Lower leg skin (tissue), 4 donors: Measurements from ENCODE around the gene NMNAT3. TPM values are rescaled to one million over a fixed set of nuclear protein-coding genes. Genes with fewer than 3 reads are reported as not detected.

Experiments used
- DNase-seq, 2 donors: peaks; one replicate each; pipeline ENCODE4 v3.0.0-alpha.2; 2019; ENCODE audit warnings: low spot score in 2 of 2
- H3K4me3 ChIP-seq: fragments of 200-600 bp; sonication (generic); 2 replicates; pipeline ENCODE4 v1.5.1; 2017; ENCODE audit warnings: mild to moderate bottlenecking, low read depth; ENCODE audit not compliant: poor library complexity, severe bottlenecking
- POLR2A ChIP-seq, 2 donors: fragments of 450-650 bp; IDR thresholded peaks; one replicate each; pipeline ENCODE4 v1.6.1; 2016 to 2017; ENCODE audit warnings: antibody characterized with exemption in 2 of 2, mild to moderate bottlenecking in 1 of 2, moderate library complexity in 1 of 2
- WGBS, 2 donors: methylation state at CpG; one replicate each; pipeline ENCODE4 v1.1.5; 2018; 5-methylcytosine and 5-hydroxymethylcytosine counted together
- intact Hi-C: fragments of 100-400 bp; cut with DNase I; formaldehyde crosslinking; loops from one replicate; pipeline ENCODE4 v1.15.0; 2023; ENCODE audit warnings: low total_unique reads
- total RNA-seq, 4 donors: library from RNA; depleted of rRNA; stranded (reverse); fragments of >200 nt; gene quantifications; one replicate each; pipeline ENCODE4 v1.1.0, GENCODE V29; 2016
- TF ChIP-seq, protein P1 (sequence below), 3 donors: fragments of 450-650 bp; IDR thresholded peaks; one replicate each; pipeline ENCODE4 v1.5.1; 2016; ENCODE audit warnings: antibody characterized with exemption in 3 of 3, mild to moderate bottlenecking in 3 of 3, moderate library complexity in 2 of 3

The NMNAT3 gene
- total RNA-seq = 10 to 100 TPM; 33.6 to 41.9 (median 37.5) TPM

DNA sequence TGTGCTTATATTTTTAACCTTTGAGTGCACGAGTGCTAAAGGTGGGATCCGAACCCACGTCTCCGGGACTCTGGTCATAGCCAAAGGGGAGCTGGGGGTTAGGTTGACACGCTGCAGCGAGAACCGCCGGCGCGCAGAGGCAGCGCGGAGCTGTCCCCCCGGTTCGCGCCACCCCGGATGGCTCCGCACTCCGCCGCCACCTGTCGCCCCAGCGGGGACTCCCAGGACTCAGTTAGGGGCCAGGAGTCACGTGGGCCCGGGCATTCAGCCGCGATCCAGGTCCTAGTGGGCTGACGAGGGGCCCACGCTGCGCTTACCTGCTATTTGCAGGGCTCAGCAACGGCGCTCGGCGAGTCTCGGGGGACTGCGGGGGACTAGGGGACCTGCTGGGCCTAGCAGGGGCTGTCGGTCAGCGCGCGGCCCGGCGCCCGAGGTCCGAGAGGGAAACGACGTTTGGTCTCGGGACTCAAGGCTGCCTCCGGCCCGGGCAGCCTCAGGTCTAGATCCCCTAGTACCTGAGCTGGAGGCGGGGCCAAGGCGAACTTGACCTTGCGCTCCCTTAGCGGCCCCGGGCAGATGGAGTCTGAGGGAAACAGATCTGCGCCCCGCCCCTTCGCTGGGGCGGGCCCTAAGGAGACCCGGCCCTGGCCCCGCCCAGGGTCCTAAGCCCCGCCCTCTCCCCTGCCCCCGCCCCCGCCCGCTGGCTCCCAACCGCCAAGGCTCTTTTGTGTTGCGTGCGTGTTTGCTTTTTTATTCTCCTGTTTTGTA is at the start of gene NMNAT3:
NMNAT3 (minus strand) TSS at position 585 of the 768 bp plus-strand sequence. CDS start 50,248 bp downstream, outside the sequence.
- TF ChIP-seq, protein P1, sequence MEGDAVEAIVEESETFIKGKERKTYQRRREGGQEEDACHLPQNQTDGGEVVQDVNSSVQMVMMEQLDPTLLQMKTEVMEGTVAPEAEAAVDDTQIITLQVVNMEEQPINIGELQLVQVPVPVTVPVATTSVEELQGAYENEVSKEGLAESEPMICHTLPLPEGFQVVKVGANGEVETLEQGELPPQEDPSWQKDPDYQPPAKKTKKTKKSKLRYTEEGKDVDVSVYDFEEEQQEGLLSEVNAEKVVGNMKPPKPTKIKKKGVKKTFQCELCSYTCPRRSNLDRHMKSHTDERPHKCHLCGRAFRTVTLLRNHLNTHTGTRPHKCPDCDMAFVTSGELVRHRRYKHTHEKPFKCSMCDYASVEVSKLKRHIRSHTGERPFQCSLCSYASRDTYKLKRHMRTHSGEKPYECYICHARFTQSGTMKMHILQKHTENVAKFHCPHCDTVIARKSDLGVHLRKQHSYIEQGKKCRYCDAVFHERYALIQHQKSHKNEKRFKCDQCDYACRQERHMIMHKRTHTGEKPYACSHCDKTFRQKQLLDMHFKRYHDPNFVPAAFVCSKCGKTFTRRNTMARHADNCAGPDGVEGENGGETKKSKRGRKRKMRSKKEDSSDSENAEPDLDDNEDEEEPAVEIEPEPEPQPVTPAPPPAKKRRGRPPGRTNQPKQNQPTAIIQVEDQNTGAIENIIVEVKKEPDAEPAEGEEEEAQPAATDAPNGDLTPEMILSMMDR (IDR thresholded peaks at IDR 0.05) = no peak
- TF ChIP-seq POLR2A (IDR thresholded peaks at IDR 0.05) = no peak
- H3K4me3 ChIP-seq = peak within 1 kb of the TSS; percentile 69
- WGBS, 2 donors = 2 to 5% methylated on average over 55 to 65 of the region's 65 CpGs
- intact Hi-C loops = no loop called here
- DNase-seq = peak; percentile 70 to 95

- TF ChIP-seq, protein P1 (IDR thresholded peaks at IDR 0.05) = no peak
- no peak for TF ChIP-seq POLR2A (IDR thresholded peaks at IDR 0.05)
- WGBS, 2 donors = 75 to 77% methylated on average over 1 of the region's 1 CpG
- H3K4me3 ChIP-seq = no peak overlapping the region
- intact Hi-C loops = no loop called here
- DNase-seq = no peak
Measured at GRCh38 chr3:139721370-139721769, 43.6 kb upstream of the NMNAT3 start.

- 34 to 43% methylated on average over 3 of the region's 3 CpGs for WGBS, 2 donors
- TF ChIP-seq POLR2A (IDR thresholded peaks at IDR 0.05) = no peak
- TF ChIP-seq, protein P1 (IDR thresholded peaks at IDR 0.05) = no peak
Measured at GRCh38 chr3:139718415-139718814, 40.6 kb upstream of the NMNAT3 start.

DNA sequence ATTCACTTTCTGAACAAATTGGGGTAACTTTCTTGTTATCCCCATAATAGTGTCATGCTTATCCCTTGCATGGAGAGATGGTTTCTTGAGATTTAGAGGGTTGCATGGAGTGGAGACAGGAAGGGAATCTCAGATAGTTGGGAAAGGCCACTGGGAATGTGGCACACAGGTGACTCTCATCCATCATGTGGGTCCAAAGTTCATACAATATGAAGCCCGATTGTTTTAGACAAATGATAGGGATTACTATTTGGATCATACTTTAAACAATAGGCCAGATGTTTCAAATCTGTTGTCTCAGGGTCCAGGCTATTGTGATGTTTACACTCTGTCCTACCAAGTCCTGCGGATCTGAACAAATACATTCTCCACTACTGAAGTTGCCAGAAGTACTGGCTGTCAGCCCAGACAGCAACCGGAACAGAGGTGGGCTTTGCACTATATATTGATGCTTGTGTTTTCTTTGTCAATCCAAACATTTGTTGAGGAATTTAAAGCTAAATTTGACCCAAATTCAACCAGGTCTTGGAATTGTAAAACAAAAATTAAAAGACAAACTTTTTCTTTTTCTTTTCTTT is 39.2 kb upstream of the NMNAT3 start:
- WGBS, 2 donors = 59 to 82% methylated on average over 3 of the region's 3 CpGs
- intact Hi-C loops = no loop called here

More at GRCh38 chr3:139718415-139718814, 40.6 kb upstream of the NMNAT3 start:
- no peak overlapping the region for H3K4me3 ChIP-seq
- intact Hi-C loops = no loop called here
- no peak for DNase-seq

GRCh38 chr3:139715743-139716360 is 38.1 kb upstream of the NMNAT3 start:
- H3K4me3 ChIP-seq = no peak overlapping the region
- intact Hi-C loops = no loop called here
- DNase-seq = no peak
- WGBS, 2 donors = 21 to 22% methylated on average over 2 of the region's 2 CpGs
- TF ChIP-seq, protein P1 (IDR thresholded peaks at IDR 0.05) = no peak
- TF ChIP-seq POLR2A (IDR thresholded peaks at IDR 0.05) = no peak

More for the DNA sequence above, 39.2 kb upstream of the NMNAT3 start:
- no peak for DNase-seq
- no peak overlapping the region for H3K4me3 ChIP-seq
- TF ChIP-seq POLR2A (IDR thresholded peaks at IDR 0.05) = no peak

GRCh38 chr3:139715166-139715565 is 37.4 kb upstream of the NMNAT3 start:
- no peak overlapping the region for H3K4me3 ChIP-seq
- no peak for DNase-seq
- TF ChIP-seq, protein P1 (IDR thresholded peaks at IDR 0.05) = no peak
- TF ChIP-seq POLR2A (IDR thresholded peaks at IDR 0.05) = no peak
- intact Hi-C loops = no loop called here
- 77 to 82% methylated on average over 2 of the region's 2 CpGs for WGBS, 2 donors
